Measurements from ENCODE around the gene PKD1. TPM values are rescaled to one million over a fixed set of nuclear protein-coding genes. Genes with fewer than 3 reads are reported as not detected.

The PKD1 gene
- total and polyA plus RNA-seq, 2 of the 13 experiments (the other 11 are each of a cell fraction or from before 2014, with no cell fraction given), result 22.1 to 23.0 TPM

- Histone ChIP-seq H3K27me3 (ENCODE audit: control insufficient read depth in 1 of 2, insufficient read depth in 2 of 2, low read length in 2 of 2) (no peaks in the 10 kb centered on the region), H2AFZ (ENCODE audit: low read length) (no peak overlapping the region), H3K4me1 (ENCODE audit: insufficient read depth, low read length) (no peaks in the 10 kb centered on the region), H3K9me3 (ENCODE audit: low read length) (no peaks in the 10 kb centered on the region), H3K9ac (ENCODE audit: insufficient read depth, low read depth, low read length) (no peak overlapping the region), H3K27ac (ENCODE audit: extremely low read length, insufficient read depth, low read length) (no peak overlapping the region), H3K4me2 (ENCODE audit: low read depth, low read length) (no peak overlapping the region), H4K20me1 (ENCODE audit: insufficient read depth, low read length) (no peaks in the 10 kb centered on the region), H3K4me3 (replicated peaks in 1 of 3; ENCODE audit: insufficient read depth in 1 of 3, low read depth in 2 of 3, low read length in 3 of 3) (no peak overlapping the region), H3K36me3 (replicated peaks in 1 of 2; ENCODE audit: control insufficient read depth in 1 of 2, insufficient read depth in 2 of 2, low read length in 2 of 2) (peaks cover 16 to 21% of the 10 kb centered on the region in 2 experiments; a peak in 4 of 5 replicates), H3K79me2 (ENCODE audit: insufficient read depth, low read length) (no peaks in the 10 kb centered on the region)
- BruUV-seq (replicated peaks), result no TSS peak
- intact Hi-C loops (cut with micrococcal nuclease; ENCODE audit: unreplicated experiment), result no loop called here
- ChIA-PET CTCF (ENCODE audit: low intra/inter-chr PET ratio, low total read pairs) (no interaction called here), POLR2A (no interaction called here)
- TF ChIP-seq NCOA1 (CRISPR knock-in tag; IDR thresholded peaks at IDR 0.05) (no peak), PAF1 (CRISPR knock-in tag; IDR thresholded peaks at IDR 0.05) (no peak), RARA (CRISPR knock-in tag; IDR thresholded peaks at IDR 0.05) (no peak), ZNF383 (CRISPR knock-in tag; IDR thresholded peaks at IDR 0.05; ENCODE audit: borderline replicate concordance) (no peak), RFX3 (CRISPR knock-in tag; IDR thresholded peaks at IDR 0.05) (no peak), ZEB1 (IDR thresholded peaks at IDR 0.05; ENCODE audit: insufficient replicate concordance, low read depth) (no peak), CEBPG (CRISPR knock-in tag; IDR thresholded peaks at IDR 0.05) (no peak), TARDBP (CRISPR knock-in tag; IDR thresholded peaks at IDR 0.05) (no peak), MXD4 (CRISPR knock-in tag; IDR thresholded peaks at IDR 0.05) (no peak), MEF2D (CRISPR knock-in tag; IDR thresholded peaks at IDR 0.05) (no peak), ZKSCAN8 (CRISPR knock-in tag; IDR thresholded peaks at IDR 0.05; ENCODE audit: borderline replicate concordance) (no peak), ZNF350 (CRISPR knock-in tag; IDR thresholded peaks at IDR 0.05; ENCODE audit: borderline replicate concordance, low read depth) (no peak), ZNF281 (CRISPR knock-in tag; IDR thresholded peaks at IDR 0.05; ENCODE audit: borderline replicate concordance) (no peak), ZNF296 (CRISPR knock-in tag; conservative IDR thresholded peaks at IDR 0.05) (no peak), MXD1 (CRISPR knock-in tag; IDR thresholded peaks at IDR 0.05) (no peak), ZNF816 (CRISPR knock-in tag; IDR thresholded peaks at IDR 0.05; ENCODE audit: borderline replicate concordance) (no peak)
- in situ Hi-C loops (cut with HindIII; ENCODE audit: extremely low pct_ligation_motif_present, low pct_unique_long_range_greater_than_20kb), result no loop called here
- 97% methylated on average over 7 of the region's 20 CpGs for WGBS (ENCODE audit: low lambda C conversion rate)
- ATAC-seq (no peak), FAIRE-seq (no peak), DNase-seq (ENCODE audit: low spot score) (no peak)
Observed at GRCh38 chr16:2074071-2074470, 61.6 kb downstream of the PKD1 start.
